ENCODE results near the gene CIB4. TPM values are rescaled to one million over a fixed set of nuclear protein-coding genes. Genes with fewer than 3 reads are reported as not detected.
A peak's percentile ranks its signal among the peaks of the same experiment; 100 is the strongest.

Gene CIB4
- total RNA-seq, 1 donor from 2014 or later, result not detected

- no peak for DNase-seq (ENCODE audit: low spot score)
- Mint-ChIP-seq H3K4me3 (ENCODE audit: unreplicated experiment) (no peak overlapping the region), H3K4me1 (ENCODE audit: low read depth) (no peaks in the 10 kb centered on the region), H3K9me3 (ENCODE audit: low read depth) (peaks cover 4% of the 10 kb centered on the region), H3K36me3 (ENCODE audit: low read depth) (no peaks in the 10 kb centered on the region), H3K27me3 (ENCODE audit: low read depth) (peaks cover 38% of the 10 kb centered on the region), H3K27ac (ENCODE audit: unreplicated experiment) (no peak overlapping the region)
- TF ChIP-seq CTCF (IDR thresholded peaks at IDR 0.05), result no peak
These were observed 34.3 kb downstream of the CIB4 start for GRCh38 chr2:26606847-26607190.

GRCh38 chr2:26605999-26606846 lies 34.9 kb downstream of the CIB4 start:
- no peak for TF ChIP-seq CTCF (IDR thresholded peaks at IDR 0.05)
- H3K9me3 Mint-ChIP-seq (ENCODE audit: low read depth), result peaks cover 4% of the 10 kb centered on the region
- no peaks in the 10 kb centered on the region for H3K36me3 Mint-ChIP-seq (ENCODE audit: low read depth)
- H3K27me3 Mint-ChIP-seq (ENCODE audit: low read depth), result peaks cover 44% of the 10 kb centered on the region
- H3K4me3 Mint-ChIP-seq (ENCODE audit: unreplicated experiment), result no peak overlapping the region
- H3K4me1 Mint-ChIP-seq (ENCODE audit: low read depth), result no peaks in the 10 kb centered on the region
- H3K27ac Mint-ChIP-seq (ENCODE audit: unreplicated experiment), result no peak overlapping the region
- DNase-seq (ENCODE audit: low spot score), result no peak

- Mint-ChIP-seq H3K27ac (ENCODE audit: unreplicated experiment) (no peak overlapping the region), H3K4me3 (ENCODE audit: unreplicated experiment) (no peak overlapping the region), H3K36me3 (ENCODE audit: low read depth) (no peaks in the 10 kb centered on the region), H3K27me3 (ENCODE audit: low read depth) (peaks cover 42% of the 10 kb centered on the region), H3K4me1 (ENCODE audit: low read depth) (no peaks in the 10 kb centered on the region), H3K9me3 (ENCODE audit: low read depth) (peaks cover 4% of the 10 kb centered on the region)
- DNase-seq (ENCODE audit: low spot score), result no peak
- TF ChIP-seq CTCF (IDR thresholded peaks at IDR 0.05), result peak; percentile 95
These were observed 35.8 kb downstream of the CIB4 start for GRCh38 chr2:26605195-26605998.

- Mint-ChIP-seq H3K9me3 (ENCODE audit: low read depth) (peaks cover 4% of the 10 kb centered on the region), H3K4me1 (ENCODE audit: low read depth) (no peaks in the 10 kb centered on the region), H3K36me3 (ENCODE audit: low read depth) (no peaks in the 10 kb centered on the region), H3K4me3 (ENCODE audit: unreplicated experiment) (no peak overlapping the region), H3K27ac (ENCODE audit: unreplicated experiment) (no peak overlapping the region), H3K27me3 (ENCODE audit: low read depth) (peaks cover 39% of the 10 kb centered on the region)
- TF ChIP-seq CTCF (IDR thresholded peaks at IDR 0.05), result no peak
- DNase-seq (ENCODE audit: low spot score), result no peak
These were observed 38.6 kb downstream of the CIB4 start for GRCh38 chr2:26602575-26602974.

- H3K4me1 Mint-ChIP-seq (ENCODE audit: low read depth), result no peaks in the 10 kb centered on the region
- no peak overlapping the region for H3K27ac Mint-ChIP-seq (ENCODE audit: unreplicated experiment)
- H3K4me3 Mint-ChIP-seq (ENCODE audit: unreplicated experiment), result no peak overlapping the region
- no peak for DNase-seq (ENCODE audit: low spot score)
- H3K36me3 Mint-ChIP-seq (ENCODE audit: low read depth), result no peaks in the 10 kb centered on the region
- TF ChIP-seq CTCF (IDR thresholded peaks at IDR 0.05), result no peak
- H3K27me3 Mint-ChIP-seq (ENCODE audit: low read depth), result peaks cover 47% of the 10 kb centered on the region
- peaks cover 1% of the 10 kb centered on the region for H3K9me3 Mint-ChIP-seq (ENCODE audit: low read depth)
These were observed 41.8 kb downstream of the CIB4 start for GRCh38 chr2:26599387-26599786.
